Fibroblast of lung (primary cell): ENCODE results near the gene ADAM33.

Experiments used
- CTCF ChIP-seq, 2 donors: IDR thresholded peaks in 1 of 2; conservative IDR thresholded peaks in 1 of 2; 1 replicate in 1 of 2; 2 replicates in 1 of 2; pipeline ENCODE4 v1.5.1; 2011 to 2012; ENCODE audit warnings: low read length in 2 of 2, control low read depth in 1 of 2, inconsistent platforms in 1 of 2, low read depth in 1 of 2, mild to moderate bottlenecking in 1 of 2
- EZH2 ChIP-seq: IDR thresholded peaks from 2 replicates; pipeline ENCODE4 v1.5.1; 2012; ENCODE audit warnings: low read length, control low read depth, mild to moderate bottlenecking; ENCODE audit errors: missing control alignments

- TF ChIP-seq CTCF (conservative IDR thresholded peaks at IDR 0.05 in 1 of 2, IDR thresholded peaks at IDR 0.05 in 1 of 2; ENCODE audit: low read depth in 1 of 2, low read length in 2 of 2) (no peak), EZH2 (no peak)
Measured at GRCh38 chr20:3729811-3730540, 48.2 kb upstream of the ADAM33 start.
